GM18498 (cell line): ENCODE measurements around the gene ZCCHC14.
A peak's percentile ranks its signal among the peaks of the same experiment; 100 is the strongest.
"Not testable (repeated sequence)": the region's sequence is repeated elsewhere in the genome, so short reads cannot be mapped to it uniquely, and the experiment has no call there.

ENCODE experiments used
- ATAC-seq: cut with Tn5 transposase; IDR thresholded peaks from one replicate; pipeline ENCODE4 v1.9.1; 2021; ENCODE audit warnings: mild to moderate bottlenecking, moderate library complexity; ENCODE audit not compliant: unreplicated experiment

Gene ZCCHC14

GRCh38 chr16:87412371-87412995 lies 80.3 kb downstream of the ZCCHC14 start:
- ATAC-seq = no peak

DNA sequence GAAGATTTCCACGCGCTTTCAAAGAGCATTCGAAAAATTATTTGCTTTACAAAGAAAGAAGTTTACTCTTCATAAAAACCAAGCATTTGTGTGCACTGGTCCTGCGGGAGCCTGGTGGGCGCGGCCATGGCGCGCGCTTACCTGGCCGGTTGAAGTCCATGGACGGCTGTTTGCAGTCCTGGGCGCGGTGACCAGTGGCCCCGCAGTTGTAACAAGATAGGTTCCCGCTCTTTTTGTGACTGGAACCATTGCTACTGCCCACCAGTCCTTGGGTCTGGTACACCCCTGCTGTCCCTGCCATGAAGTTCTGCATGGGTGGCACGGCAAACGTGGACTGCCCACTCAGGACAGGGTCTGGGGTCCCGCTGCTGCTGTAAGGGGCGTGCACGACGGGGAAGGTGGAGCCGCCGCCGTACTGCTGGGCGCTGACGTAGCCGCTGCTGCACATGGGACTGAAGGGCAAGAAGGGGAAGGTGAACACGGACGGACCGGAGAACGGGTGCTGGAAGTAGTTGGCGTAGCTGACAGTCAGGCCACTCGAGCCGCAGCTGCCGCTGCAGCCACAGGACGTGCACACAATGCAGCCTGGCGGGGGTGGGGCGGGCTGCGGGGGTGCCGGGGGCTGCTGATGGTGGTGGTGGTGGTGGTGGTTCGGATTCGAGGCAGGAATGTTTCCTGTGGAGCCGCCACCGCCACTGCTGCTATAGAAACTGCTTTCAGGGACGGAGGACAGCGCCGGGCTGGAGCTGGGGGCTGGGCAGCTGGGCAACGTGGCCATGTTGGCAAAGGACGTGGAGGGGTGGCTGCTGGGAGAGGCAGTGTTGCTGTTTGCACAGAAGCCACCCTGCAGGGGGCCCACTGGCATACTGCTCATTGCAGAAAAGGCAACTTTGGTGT lies 81.2 kb downstream of the ZCCHC14 start:
- ATAC-seq = no peak

- ATAC-seq = no peak
Measured at GRCh38 chr16:87410968-87411367, 81.9 kb downstream of the ZCCHC14 start.

GRCh38 chr16:87410530-87410929 lies 82.3 kb downstream of the ZCCHC14 start:
- ATAC-seq = no peak

GRCh38 chr16:87409781-87410180 lies 83.0 kb downstream of the ZCCHC14 start:
- ATAC-seq = no peak

DNA sequence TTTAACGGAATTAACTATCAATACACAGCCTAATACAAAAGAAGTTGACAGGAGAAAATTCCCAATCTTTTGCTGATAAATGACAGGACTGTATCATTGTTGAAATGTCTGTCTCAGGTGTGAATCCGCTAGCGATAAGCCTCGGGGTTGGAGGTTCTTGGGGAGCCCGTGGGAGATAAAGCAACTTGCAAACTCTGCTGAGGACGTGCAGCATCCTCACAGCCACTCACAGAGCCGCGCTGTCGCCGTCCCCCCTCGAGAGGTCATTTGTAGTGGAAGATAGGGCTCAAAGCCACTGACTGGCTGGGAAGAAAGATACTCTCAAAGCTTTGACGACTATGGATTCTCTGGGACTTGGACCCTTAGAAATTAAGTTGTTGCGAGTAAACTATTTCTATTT lies 83.7 kb downstream of the ZCCHC14 start:
- ATAC-seq = no peak

- ATAC-seq = no peak
Measured at GRCh38 chr16:87407511-87408112, 85.2 kb downstream of the ZCCHC14 start.

GRCh38 chr16:87406495-87407088 lies 86.2 kb downstream of the ZCCHC14 start:
- no peak for ATAC-seq

- no peak for ATAC-seq
Measured at GRCh38 chr16:87404764-87405625, 87.8 kb downstream of the ZCCHC14 start.

DNA sequence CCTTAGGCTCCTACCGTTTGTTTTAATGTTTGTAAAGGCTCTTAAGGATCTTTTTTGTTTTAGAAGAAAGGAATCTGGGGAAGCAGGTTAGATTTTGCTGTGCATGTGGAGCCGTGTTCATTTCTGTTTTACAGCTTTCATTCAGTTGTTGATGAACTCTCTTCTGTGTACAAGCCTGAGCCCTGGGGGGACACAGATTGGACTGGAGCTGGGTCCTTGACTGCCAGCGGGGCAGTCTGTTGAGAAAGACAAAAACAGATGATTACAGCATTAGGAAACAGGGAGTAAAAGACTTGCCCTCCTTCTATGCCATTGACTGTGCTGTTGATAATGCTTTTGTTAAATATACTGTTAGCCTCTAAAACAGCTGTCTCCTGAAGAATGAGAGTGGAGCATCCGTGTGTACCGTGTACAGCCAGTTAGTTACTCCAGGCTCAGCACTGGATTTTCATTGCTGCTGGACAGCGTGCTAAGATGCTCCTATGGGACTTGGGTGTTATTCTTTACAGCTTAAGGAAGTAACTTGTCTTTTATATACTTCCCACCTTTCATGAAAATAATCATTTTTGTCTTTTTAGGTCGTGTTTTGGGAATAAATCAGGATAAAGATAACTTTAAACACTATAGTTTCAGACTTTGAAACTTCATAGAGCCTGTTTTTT lies 97.5 kb downstream of the ZCCHC14 start:
- no peak for ATAC-seq

DNA sequence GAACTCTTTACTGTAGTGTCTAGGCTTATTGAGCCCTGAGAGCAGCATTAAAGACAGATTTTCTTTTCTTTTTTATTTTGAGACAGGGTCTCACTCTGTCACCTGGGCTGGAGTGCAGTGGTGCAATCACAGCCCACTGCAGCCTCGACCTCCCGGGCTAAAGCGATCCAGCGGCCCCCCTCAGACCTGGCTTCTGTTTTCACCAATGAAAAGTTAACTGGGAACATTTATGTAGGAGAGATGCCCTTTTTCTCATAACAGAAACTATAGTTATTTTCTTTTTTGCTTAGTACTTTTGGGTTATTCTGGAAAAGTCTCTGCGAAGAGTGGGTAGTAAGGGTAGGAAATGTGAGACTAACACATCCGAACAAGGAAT lies 99.2 kb downstream of the ZCCHC14 start:
- ATAC-seq = no peak

DNA sequence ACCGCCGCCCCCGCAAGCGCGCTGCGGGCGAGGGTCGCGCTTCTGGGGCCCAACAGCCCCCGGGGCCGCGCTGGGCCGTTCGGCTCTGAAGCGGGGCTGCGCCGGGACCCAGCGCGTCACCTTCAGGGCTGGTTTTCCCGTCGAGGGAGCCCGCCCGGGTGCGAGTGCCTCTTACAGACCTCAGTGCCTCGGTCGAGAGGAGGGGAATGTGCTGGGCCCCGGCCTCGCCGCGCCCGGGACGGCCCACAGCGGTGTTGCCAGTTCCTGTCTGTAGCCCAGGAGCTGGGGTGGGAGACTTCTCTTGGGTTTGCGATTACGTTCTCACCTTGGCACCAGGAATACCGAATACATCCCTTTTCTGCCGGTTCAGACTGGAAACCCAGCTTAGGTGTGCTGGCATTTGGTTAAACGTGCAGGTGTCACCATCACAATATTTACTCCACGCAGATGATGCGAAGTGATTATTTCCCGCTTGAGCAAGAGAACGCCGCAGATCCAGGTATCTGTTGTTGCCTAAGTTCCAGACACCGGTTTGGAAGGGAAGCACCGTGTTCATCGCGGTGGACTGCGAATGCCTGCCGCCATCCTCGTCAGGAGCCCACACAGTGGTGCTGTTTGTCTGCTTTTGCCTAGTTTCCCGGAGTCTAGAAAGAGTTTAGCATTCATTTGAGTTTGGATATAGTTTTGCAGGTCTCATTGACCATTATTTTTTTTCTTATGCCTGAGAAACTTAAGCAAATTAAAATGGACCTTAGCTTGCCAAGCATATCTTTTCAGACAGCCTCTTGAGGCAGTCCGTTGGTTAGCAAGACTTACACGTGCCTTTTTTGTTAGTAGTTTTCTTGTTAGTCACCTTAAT lies 99.8 kb downstream of the ZCCHC14 start:
- ATAC-seq = peak; percentile 3

DNA sequence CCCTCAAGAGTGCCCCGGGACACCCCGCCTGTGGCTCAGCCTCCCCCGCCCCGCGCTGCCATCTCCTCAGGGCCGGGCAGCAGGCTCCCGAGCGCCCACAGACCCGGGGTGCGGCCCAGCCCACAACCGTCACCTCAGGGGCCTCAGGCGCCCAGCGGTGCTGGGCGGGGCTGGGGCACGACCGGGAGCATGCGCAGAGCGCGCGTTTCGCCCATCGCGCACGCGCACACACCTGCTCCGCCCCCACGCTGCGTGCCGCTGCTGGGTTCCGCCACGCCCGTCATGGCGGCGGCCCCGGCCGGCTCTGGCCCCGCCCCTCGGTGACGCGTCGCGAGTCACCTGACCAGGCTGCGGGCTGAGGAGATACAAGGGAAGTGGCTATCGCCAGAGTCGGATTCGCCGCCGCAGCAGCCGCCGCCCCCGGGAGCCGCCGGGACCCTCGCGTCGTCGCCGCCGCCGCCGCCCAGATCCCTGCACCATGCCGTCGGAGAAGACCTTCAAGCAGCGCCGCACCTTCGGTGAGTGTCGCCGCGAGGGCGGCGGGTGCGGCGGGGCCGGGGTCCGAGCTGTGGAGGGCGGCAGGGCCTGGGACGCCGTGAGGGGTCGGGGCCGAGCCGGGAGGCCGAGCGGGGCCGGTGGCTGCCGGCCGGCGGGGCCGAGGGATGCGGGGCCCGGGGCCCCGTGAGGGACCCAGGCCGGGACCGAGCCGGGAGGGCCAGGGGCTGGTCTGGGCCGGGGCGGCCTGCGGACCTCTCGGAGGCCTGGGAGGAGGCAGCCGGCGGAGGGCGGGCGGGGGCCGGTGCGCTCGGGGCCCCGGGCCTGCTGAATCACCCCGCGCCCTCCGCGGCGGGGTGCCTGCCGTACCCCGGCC lies 100.6 kb downstream of the ZCCHC14 start, which contains the start of gene MAP1LC3B:
Gene MAP1LC3B (plus strand): TSS at position 387 of the 871 bp plus-strand sequence. CDS start 92 bp downstream, at position 479.
- peak; percentile 70 for ATAC-seq

GRCh38 chr16:87391324-87391949 lies 101.4 kb downstream of the ZCCHC14 start:
- ATAC-seq = no peak

GRCh38 chr16:87390641-87391323 lies 102.0 kb downstream of the ZCCHC14 start:
- ATAC-seq = no peak

GRCh38 chr16:87389914-87390313 lies 102.9 kb downstream of the ZCCHC14 start:
- not testable (repeated sequence) for ATAC-seq

DNA sequence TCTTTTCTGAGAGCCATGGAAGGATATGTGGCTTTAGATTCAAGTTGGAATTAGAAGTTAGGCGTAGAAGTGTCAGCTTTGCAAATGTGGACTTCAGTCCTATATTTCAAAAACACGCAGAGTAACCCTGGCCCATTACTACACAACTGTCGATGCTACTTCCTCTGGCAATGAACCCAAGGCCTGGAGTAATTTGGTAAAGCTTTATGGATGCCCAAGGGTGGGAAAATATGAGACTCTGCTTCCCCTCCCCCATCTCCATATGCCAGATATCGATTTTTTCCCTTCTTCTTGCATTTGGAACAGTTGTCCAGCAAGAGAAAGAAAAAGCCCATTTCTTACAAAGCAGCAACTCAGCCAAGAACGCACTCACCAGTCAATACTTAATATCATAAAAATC lies 103.6 kb downstream of the ZCCHC14 start:
- ATAC-seq = no peak
